ENCODE results near the gene CCDC154.
"Not testable (repeated sequence)": the region's sequence is repeated elsewhere in the genome, so short reads cannot be mapped to it uniquely, and the experiment has no call there.

The CCDC154 gene

GRCh38 chr16:1454561-1454960 is 10.2 kb upstream of the CCDC154 start:
- DNase-seq (ENCODE audit: low read depth): no peak

- no peak for DNase-seq (ENCODE audit: low read depth)
Measured at GRCh38 chr16:1453316-1453715, 9.0 kb upstream of the CCDC154 start.

- DNase-seq (ENCODE audit: low read depth): no peak
Measured at GRCh38 chr16:1452530-1452929, 8.2 kb upstream of the CCDC154 start.

DNA sequence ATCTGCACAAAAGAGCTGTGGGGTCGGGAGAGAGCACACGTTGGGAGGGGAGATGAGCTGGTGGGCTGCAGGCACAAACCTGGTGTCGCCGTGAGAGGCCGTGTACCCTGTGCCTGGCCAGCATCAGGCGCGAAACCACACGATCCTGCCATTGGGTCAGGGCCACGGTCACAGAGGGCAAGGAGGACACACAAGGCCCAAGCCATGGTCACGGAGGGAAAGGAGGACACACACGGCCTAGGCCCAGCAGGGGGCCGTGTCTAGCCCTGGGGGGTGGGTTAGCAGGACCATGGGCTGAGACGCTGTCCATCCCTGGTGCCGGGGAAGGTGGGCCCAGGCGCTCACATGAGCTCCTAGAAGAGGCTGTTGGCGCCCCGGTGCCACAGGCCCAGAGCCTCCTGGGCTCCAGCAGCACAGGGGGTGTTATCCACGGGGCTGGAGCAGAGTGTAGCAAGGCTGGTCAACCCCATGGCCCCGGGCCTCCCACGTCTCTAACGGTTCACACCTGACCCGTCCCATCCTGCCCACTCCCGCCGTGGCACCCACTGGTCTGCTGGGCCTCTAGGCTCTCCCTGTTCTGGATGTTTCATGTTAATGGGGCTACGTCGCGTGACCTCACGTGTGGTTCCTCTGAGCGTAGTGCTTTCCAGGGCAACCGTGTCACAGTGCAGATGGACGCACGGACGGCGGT is 7.5 kb upstream of the CCDC154 start:
- DNase-seq (ENCODE audit: low read depth): no peak

DNA sequence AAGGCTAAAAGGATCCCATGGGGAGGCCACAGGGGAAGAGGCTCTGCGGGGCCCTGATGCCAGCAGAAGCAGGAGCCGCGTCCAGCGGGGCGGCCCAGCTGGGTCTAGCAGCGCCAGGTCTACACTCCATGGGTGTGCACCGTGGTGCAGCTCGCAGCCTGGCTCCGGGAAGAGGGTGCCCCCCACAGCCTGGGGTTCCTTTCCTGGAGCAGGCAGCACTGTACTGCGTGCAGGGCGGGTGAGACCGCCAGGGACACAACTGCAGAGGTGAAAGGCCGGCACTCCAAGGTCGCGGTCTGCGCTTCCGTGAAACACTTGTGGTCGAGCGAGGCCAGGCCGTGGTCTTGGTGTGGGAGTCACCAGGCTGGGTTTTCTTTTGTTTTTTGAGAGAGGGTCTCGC is 6.5 kb upstream of the CCDC154 start:
- no peak for DNase-seq (ENCODE audit: low read depth)

DNA sequence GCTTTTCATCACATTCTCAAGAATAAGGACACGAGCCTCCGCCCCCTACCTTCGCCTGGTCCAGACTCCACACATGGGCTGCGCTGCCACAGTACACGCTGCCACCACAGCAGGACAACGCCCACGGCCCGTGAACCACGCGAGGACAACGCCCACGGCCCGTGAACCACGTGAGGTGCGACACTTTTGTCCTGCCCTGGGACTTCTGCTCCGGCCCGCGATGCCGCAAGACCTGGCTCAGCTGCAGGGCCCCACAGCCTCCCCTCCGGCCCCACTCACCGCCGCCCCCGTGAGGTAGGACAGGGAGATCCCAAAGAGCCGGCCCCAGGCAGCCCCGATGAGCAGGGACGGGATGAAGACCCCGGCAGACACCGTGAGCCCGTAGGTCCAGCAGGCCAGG is 5.9 kb upstream of the CCDC154 start:
- no peak for DNase-seq (ENCODE audit: low read depth)

GRCh38 chr16:1449201-1449788 is 4.9 kb upstream of the CCDC154 start:
- no peak for DNase-seq (ENCODE audit: low read depth)

DNA sequence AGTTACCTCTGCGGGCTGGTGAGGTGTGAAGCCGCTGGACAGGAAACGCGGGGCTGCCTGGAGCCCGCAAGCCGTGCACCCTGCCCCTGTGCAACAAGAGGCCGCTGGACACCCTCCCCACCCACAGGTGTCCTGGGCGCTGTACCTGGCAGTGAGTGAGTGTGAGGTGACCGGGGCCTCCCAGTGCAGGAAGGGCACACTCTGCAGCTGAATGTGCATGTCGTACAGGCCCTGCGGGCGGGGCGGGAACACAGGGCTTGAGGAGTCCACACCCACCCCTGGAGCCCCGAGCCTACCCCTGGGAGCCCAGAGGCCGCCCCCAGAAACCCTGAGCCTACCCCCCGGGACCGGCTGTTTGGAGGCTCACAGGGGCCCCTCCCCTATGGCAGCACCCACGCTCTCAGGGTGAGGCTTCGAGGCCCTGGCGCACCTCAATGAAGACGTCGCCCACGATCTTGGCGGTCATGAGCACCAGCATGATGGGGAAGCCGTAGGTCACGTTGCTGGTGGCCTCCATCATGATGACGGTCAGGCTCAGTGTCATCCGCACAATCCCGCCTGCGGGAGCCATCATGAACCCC is 4.3 kb upstream of the CCDC154 start:
- no peak for DNase-seq (ENCODE audit: low read depth)

- DNase-seq (ENCODE audit: low read depth): no peak
Measured at GRCh38 chr16:1447965-1448364, 3.6 kb upstream of the CCDC154 start.

- no peak for DNase-seq (ENCODE audit: low read depth)
Measured at GRCh38 chr16:1446296-1447080, 2.1 kb upstream of the CCDC154 start.

- DNase-seq (ENCODE audit: low read depth): no peak
Measured at GRCh38 chr16:1445518-1446203, 1.3 kb upstream of the CCDC154 start.

GRCh38 chr16:1444730-1445517 is 568 bp upstream of the CCDC154 start:
- DNase-seq (ENCODE audit: low read depth): no peak

GRCh38 chr16:1443403-1443973 is 868 bp downstream of the CCDC154 start:
- DNase-seq (ENCODE audit: low read depth): no peak

DNA sequence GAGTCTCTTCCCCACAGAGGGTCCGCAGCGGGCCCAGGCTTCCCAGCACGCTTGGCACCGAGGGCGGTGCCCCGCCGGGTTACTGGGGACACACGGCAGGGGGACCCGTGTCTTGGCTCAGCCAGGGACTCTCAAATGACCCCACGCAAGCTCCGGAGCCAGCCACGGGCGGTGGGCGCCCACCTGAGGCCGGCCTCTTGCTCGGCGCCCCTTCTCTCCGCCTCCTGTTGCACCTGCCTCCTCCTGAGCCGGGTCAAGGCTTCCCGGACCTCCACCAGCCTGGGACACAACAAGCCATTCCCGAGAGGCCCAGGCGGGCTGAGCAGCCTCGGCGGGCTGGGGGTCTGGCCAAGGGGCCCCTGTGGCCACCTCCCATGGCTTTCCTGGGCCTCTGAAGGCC is 1.7 kb downstream of the CCDC154 start:
- DNase-seq (ENCODE audit: low read depth): no peak

- no peak for DNase-seq (ENCODE audit: low read depth)
Measured at GRCh38 chr16:1441391-1441829, 2.9 kb downstream of the CCDC154 start.

GRCh38 chr16:1439699-1440074 is 4.7 kb downstream of the CCDC154 start:
- not testable (repeated sequence) for DNase-seq (ENCODE audit: low read depth)

DNA sequence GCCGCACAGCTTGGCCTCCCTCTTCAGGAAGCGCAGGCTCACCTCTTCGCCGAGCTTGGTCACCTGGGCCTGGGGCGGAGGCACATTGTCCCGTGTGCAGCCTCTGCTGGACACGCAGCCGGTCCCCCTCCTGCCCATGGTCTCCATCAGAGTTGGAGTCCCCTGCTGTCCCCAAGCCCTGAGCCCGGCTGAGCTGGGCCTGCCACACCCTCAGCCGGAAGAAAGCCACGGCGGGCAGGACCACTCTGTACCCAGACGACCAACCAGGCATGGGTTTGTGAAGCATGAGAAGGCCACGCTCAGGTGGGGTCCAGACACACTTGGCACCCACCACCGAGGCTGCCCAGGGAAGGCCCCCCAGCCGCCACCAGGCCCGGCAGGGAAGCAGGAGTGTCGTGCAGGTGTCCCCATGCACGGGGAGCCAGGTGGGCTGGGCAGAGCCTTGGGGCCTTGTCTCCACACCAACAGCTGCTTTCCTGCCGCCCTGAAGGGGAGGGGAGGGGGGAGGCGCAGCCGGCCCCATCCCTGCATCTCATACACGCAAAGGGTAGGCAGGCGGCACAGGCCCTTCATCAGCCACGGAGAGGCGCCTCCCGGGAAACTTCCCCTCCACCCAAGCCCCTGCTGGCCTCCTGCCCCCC is 5.2 kb downstream of the CCDC154 start:
- no peak for DNase-seq (ENCODE audit: low read depth)

GRCh38 chr16:1438229-1439057 is 5.9 kb downstream of the CCDC154 start:
- no peak for DNase-seq (ENCODE audit: low read depth)

GRCh38 chr16:1437606-1438005 is 6.8 kb downstream of the CCDC154 start:
- DNase-seq (ENCODE audit: low read depth): no peak

Data from stimulated activated CD8-positive, alpha-beta memory T cell treated with anti-CD3 and anti-CD28 coated beads, Interleukin-12 subunit alpha, Interleukin-12 subunit beta, amount 100 ng/mL, for 4 hours (primary cell).